CD4-positive, alpha-beta T cell (primary cell): ENCODE measurements around the gene RAI1. TPM values are rescaled to one million over a fixed set of nuclear protein-coding genes. Genes with fewer than 3 reads are reported as not detected.
"Not testable (repeated sequence)": the region's sequence is repeated elsewhere in the genome, so short reads cannot be mapped to it uniquely, and the experiment has no call there.

ENCODE experiments used
- ATAC-seq: fragments of 200-7000 bp; cut with Tn5 transposase; one replicate; pipeline ENCODE4 v1.10.0; 2022; ENCODE audit warnings: mild to moderate bottlenecking; ENCODE audit not compliant: poor library complexity
- CTCF ChIA-PET: fragments of 350-600 bp; sonication (Branson Sonifier 250); formaldehyde crosslinking; loops from one replicate; lab custom pipeline; 2021; ENCODE audit warnings: antibody characterized with exemption, inconsistent platforms; lab: Charles Lee
- POLR2A ChIA-PET: fragments of 350-600 bp; sonication (Branson Sonifier 250); formaldehyde crosslinking; loops from one replicate; lab custom pipeline; 2021; ENCODE audit warnings: antibody characterized with exemption, inconsistent platforms; lab: Charles Lee
- DNase-seq, 14 experiments: peaks; one replicate each; pipeline ENCODE4 v3.0.0-alpha.2; 2013 to 2020; ENCODE audit warnings: mixed read lengths in 2 of 14
- H3K27ac ChIP-seq, 2 donors: one replicate each; pipeline versions ENCODE4 v1.5.1 to v1.7.0; 2013; ENCODE audit warnings: low read length in 2 of 2, low read depth in 1 of 2, mild to moderate bottlenecking in 1 of 2
- H3K27me3 ChIP-seq, 2 experiments: 1 replicate in 1 of 2; 2 replicates in 1 of 2; pipeline versions ENCODE4 v1.6.1 to v1.7.0; 2013; ENCODE audit warnings: low read length in 2 of 2, control low read depth in 1 of 2, mild to moderate bottlenecking in 1 of 2, moderate library complexity in 1 of 2; ENCODE audit not compliant: insufficient read depth in 2 of 2, control insufficient read depth in 1 of 2
- H3K36me3 ChIP-seq: one replicate; pipeline ENCODE4 v1.6.1; 2013; ENCODE audit warnings: low read length, control low read depth; ENCODE audit not compliant: insufficient read depth
- H3K4me1 ChIP-seq: one replicate; pipeline ENCODE4 v1.6.1; 2013; ENCODE audit warnings: low read length, control low read depth; ENCODE audit not compliant: insufficient read depth
- H3K4me3 ChIP-seq: one replicate; pipeline ENCODE4 v1.5.1; 2013; ENCODE audit warnings: mild to moderate bottlenecking, low read length, moderate library complexity
- H3K9me3 ChIP-seq, 2 experiments: 1 replicate in 1 of 2; 2 replicates in 1 of 2; pipeline versions ENCODE4 v1.6.1 to v1.7.0; 2013; ENCODE audit warnings: low read length in 2 of 2, mild to moderate bottlenecking in 2 of 2, control low read depth in 1 of 2, moderate library complexity in 1 of 2; ENCODE audit not compliant: control insufficient read depth in 1 of 2, insufficient read depth in 1 of 2
- H3K27ac Mint-ChIP-seq: one replicate; pipeline ENCODE4 v1.8.0; 2020; ENCODE audit warnings: mixed read lengths
- H3K27me3 Mint-ChIP-seq: one replicate; pipeline ENCODE4 v1.8.0; 2021; ENCODE audit warnings: mixed read lengths
- H3K36me3 Mint-ChIP-seq: one replicate; pipeline ENCODE4 v1.8.0; 2021; ENCODE audit warnings: low read depth, mixed read lengths
- H3K4me1 Mint-ChIP-seq: one replicate; pipeline ENCODE4 v1.8.0; 2021; ENCODE audit warnings: low read depth, mixed read lengths
- H3K4me3 Mint-ChIP-seq: one replicate; pipeline ENCODE4 v1.8.0; 2020; ENCODE audit warnings: mild to moderate bottlenecking, mixed read lengths
- H3K9me3 Mint-ChIP-seq: one replicate; pipeline ENCODE4 v1.8.0; 2020; ENCODE audit warnings: mixed read lengths
- CTCF ChIP-seq: fragments of 200-600 bp; IDR thresholded peaks from one replicate; pipeline ENCODE4 v1.8.0; 2022; ENCODE audit warnings: antibody characterized with exemption, mild to moderate bottlenecking
- intact Hi-C, 2 experiments: fragments of 100-400 bp; cut with DNase I in 1 of 2; cut with micrococcal nuclease in 1 of 2; formaldehyde crosslinking; loops; one replicate each; pipeline versions ENCODE4 v1.15.1 to v1.9.0; 2023 to 2025; cut with DNase I, micrococcal nuclease
- total RNA-seq, 174 experiments: library from RNA in 2 of 174; stranded (reverse) in 2 of 174; gene quantifications; one replicate each; pipeline ENCODE4 v1.2.3 and lab custom pipeline; 2021 to 2026

The RAI1 gene
- total RNA-seq, 2 experiments from 2014 or later, result 19.3 to 25.2 TPM

- peaks cover 4% of the 10 kb centered on the region for H3K4me1 ChIP-seq
- no peak for DNase-seq
- intact Hi-C loops, result no loop called here
- no peak for TF ChIP-seq CTCF
- ATAC-seq, result no peak
- no peak overlapping the region for H3K4me3 ChIP-seq
- CTCF ChIA-PET, result no interaction called here
- H3K4me3 Mint-ChIP-seq, result no peak overlapping the region
- no peaks in the 10 kb centered on the region for H3K9me3 Mint-ChIP-seq
- no peaks in the 10 kb centered on the region for H3K27me3 ChIP-seq
- H3K27ac Mint-ChIP-seq, result no peak overlapping the region
- no peaks in the 10 kb centered on the region for H3K36me3 ChIP-seq
- no peak overlapping the region for H3K27ac ChIP-seq
- POLR2A ChIA-PET, result no interaction called here
- H3K4me1 Mint-ChIP-seq, result no peaks in the 10 kb centered on the region
- H3K36me3 Mint-ChIP-seq, result no peaks in the 10 kb centered on the region
- no peaks in the 10 kb centered on the region for H3K27me3 Mint-ChIP-seq
- H3K9me3 ChIP-seq, result no peaks in the 10 kb centered on the region
Observed at GRCh38 chr17:17638467-17638866, 42.8 kb upstream of the RAI1 start.

- H3K9me3 ChIP-seq, H3K4me1 ChIP-seq, H3K27me3 ChIP-seq, H3K4me3 ChIP-seq, H3K4me3 Mint-ChIP-seq, H3K36me3 ChIP-seq, CTCF ChIA-PET, ATAC-seq, H3K4me1 Mint-ChIP-seq, H3K36me3 Mint-ChIP-seq, H3K27ac Mint-ChIP-seq, H3K27me3 Mint-ChIP-seq, H3K9me3 Mint-ChIP-seq, intact Hi-C loops, POLR2A ChIA-PET, H3K27ac ChIP-seq: not testable (repeated sequence)
- DNase-seq, result peak in 2 of 14 experiments; percentile 15 to 26
Observed at GRCh38 chr17:17639661-17640270, 41.5 kb upstream of the RAI1 start.

- intact Hi-C loops, result loop anchor here (1.0 to 2.0 kb wide), 4 partner anchors 145 to 287 kb away; partner anchors contain the start of gene RASD1 (in 1 of the 2)
- DNase-seq, result peak; percentile 65 to 90 (median 78)
- Mint-ChIP-seq H3K4me3 (no peak overlapping the region), H3K27ac (no peak overlapping the region), H3K4me1 (no peaks in the 10 kb centered on the region), H3K27me3 (peaks cover 8% of the 10 kb centered on the region), H3K9me3 (no peaks in the 10 kb centered on the region), H3K36me3 (no peaks in the 10 kb centered on the region)
- ChIA-PET CTCF (interaction anchor here (0.6 to 3.1 kb wide), 5 partner anchors 9 to 287 kb away, joined by 3 to 28 read pairs (median 3); partner anchors contain the start of gene RASD1), POLR2A (interaction anchor here (0.9 kb wide), 1 partner anchor 145 kb away, joined by 5 read pairs; no protein-coding TSS in a partner anchor)
- TF ChIP-seq CTCF, result peak; percentile 92
- peak; percentile 89 for ATAC-seq
- Histone ChIP-seq H3K27me3 (no peaks in the 10 kb centered on the region), H3K4me3 (no peak overlapping the region), H3K4me1 (peaks cover 4% of the 10 kb centered on the region), H3K9me3 (peaks cover 0 to 7% of the 10 kb centered on the region in 2 experiments), H3K36me3 (no peaks in the 10 kb centered on the region), H3K27ac (no peak overlapping the region)
Observed at GRCh38 chr17:17641621-17642409, 39.4 kb upstream of the RAI1 start.

- H3K36me3 ChIP-seq, H3K4me1 ChIP-seq, H3K4me3 Mint-ChIP-seq, H3K9me3 ChIP-seq, intact Hi-C loops, H3K27me3 Mint-ChIP-seq, H3K27me3 ChIP-seq, H3K27ac Mint-ChIP-seq, CTCF ChIA-PET, ATAC-seq, POLR2A ChIA-PET, H3K9me3 Mint-ChIP-seq, DNase-seq, H3K27ac ChIP-seq, H3K4me3 ChIP-seq, H3K4me1 Mint-ChIP-seq, H3K36me3 Mint-ChIP-seq: not testable (repeated sequence)
Observed at GRCh38 chr17:17645148-17645547, 36.1 kb upstream of the RAI1 start.
